Mononuclear cell (primary cell): ENCODE data around the gene TNRC18. TPM values are rescaled to one million over a fixed set of nuclear protein-coding genes. Genes with fewer than 3 reads are reported as not detected.

ENCODE experiments used
- H3K27me3 ChIP-seq: 2 replicates; pipeline ENCODE4 v1.6.0; 2011; ENCODE audit warnings: low read length, control low read depth; ENCODE audit not compliant: insufficient read depth
- H3K4me1 ChIP-seq: 2 replicates; pipeline ENCODE4 v1.5.1; 2011; ENCODE audit warnings: mild to moderate bottlenecking, low read length, control low read depth; ENCODE audit not compliant: insufficient read depth
- H3K4me3 ChIP-seq: 2 replicates; pipeline ENCODE4 v1.5.1; 2011; ENCODE audit warnings: mild to moderate bottlenecking, low read length, moderate library complexity
- H3K9me3 ChIP-seq: 2 replicates; pipeline ENCODE4 v1.5.1; 2011; ENCODE audit warnings: low read depth, mild to moderate bottlenecking, control low read depth, low read length
- total RNA-seq: library from RNA; depleted of rRNA; stranded (reverse); fragments of >200 nt; gene quantifications from one replicate; pipeline ENCODE4 v1.2.3, GENCODE V29; 2012

Gene TNRC18
- total RNA-seq, 1 donor: 42.4 TPM

DNA sequence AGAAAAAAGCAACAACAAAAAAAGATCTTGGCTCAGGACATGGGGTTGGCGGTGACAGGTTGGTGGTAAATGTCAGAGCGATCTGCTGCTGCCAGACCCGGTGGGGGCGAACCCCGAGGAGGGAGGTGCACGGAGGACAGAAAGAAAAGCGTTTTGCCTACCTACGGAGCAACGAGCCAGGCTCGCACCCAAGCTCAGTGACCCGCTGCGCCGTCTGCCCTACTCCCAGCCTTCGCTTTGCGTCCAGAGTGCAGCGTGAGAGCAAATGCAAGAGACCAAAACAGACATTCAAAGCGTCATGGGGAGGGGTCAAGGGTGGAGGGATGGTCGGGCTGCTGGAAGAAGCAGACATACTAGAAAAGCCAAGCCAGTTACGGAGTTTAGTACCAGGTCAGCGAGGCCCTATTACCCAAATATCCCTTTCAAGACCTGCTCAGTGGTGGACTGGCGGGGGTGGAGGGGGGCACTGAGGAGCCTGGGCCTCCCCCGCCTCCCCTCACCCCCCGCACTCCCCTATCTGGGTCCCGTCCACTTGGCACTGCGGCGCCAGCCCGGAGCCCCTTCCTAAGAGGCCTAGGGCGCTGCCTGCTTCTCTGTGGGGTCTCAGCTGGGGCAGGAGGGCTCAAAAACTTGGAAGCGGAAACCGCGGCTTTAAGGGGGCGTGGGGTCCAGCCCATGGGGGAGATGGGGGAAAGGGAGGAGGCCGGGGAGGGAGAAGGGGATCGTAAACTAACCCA is 74.0 kb downstream of the TNRC18 start:
- Histone ChIP-seq H3K27me3 (no peaks in the 10 kb centered on the region), H3K9me3 (no peaks in the 10 kb centered on the region), H3K4me3 (no peak overlapping the region), H3K4me1 (no peaks in the 10 kb centered on the region)

DNA sequence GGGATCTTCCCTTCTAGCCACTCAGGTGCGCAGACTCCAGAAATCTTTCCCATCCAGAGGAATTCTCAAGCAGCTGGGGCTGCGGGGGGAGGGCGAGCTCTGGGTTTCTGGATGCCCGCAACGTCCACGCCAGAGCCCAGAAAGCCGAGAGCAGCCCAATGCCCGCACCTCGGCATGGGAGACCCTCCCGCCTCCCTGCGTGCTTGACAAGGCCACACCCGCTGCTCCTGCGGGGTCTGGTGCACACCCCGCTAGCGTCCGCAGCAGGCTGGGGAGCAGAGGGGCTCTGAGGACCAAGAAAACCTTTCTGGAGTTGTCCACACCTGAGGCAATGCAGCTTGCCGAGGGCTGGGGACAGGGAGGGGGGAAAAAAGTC is 74.6 kb downstream of the TNRC18 start:
- no peaks in the 10 kb centered on the region for H3K4me1 ChIP-seq
- no peak overlapping the region for H3K4me3 ChIP-seq
- no peaks in the 10 kb centered on the region for H3K27me3 ChIP-seq
- H3K9me3 ChIP-seq: no peaks in the 10 kb centered on the region

DNA sequence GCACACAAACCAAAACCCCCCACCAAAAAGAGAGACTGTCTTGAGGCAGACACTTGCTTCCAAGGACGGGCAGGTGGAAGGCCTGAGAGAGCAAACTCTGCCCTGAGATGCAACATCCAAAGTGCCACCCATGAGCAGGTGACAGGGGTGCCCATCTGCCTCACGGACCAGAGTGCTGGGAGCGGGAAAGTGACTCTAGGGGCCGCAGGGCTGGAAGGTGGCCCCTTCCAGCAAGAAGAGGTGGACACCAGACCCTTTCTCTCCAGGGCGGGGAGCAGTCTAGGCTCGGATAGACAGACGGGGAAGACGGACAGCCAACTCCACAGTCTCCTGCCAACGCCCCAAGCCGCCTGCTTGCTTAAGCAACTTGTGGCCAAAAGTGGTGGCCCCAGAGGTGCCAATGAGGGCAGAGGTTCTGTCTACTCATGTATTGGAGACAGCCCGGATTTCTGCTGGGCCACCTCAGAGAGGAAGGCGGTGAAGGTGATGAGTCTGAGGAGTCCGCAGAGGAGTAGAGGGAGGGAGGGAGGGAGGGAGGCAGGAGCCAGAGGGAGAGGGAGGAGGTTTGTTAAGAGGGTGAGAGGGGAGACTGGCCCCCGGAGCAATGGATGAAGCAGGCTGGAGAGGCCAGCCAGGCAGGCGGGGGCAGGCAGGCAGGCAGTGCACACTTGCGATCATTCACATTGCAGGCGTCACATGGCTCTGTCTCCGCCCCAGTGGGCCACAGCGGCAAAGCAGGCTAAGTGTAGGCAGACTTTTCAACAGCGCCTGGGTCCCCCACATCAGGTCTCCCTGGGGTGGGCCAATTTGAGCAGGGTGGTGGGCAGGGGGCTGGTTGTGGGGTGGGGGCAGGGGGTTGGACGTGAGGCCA is 75.3 kb downstream of the TNRC18 start:
- H3K27me3 ChIP-seq: no peaks in the 10 kb centered on the region
- no peaks in the 10 kb centered on the region for H3K4me1 ChIP-seq
- no peak overlapping the region for H3K4me3 ChIP-seq
- H3K9me3 ChIP-seq: no peaks in the 10 kb centered on the region

DNA sequence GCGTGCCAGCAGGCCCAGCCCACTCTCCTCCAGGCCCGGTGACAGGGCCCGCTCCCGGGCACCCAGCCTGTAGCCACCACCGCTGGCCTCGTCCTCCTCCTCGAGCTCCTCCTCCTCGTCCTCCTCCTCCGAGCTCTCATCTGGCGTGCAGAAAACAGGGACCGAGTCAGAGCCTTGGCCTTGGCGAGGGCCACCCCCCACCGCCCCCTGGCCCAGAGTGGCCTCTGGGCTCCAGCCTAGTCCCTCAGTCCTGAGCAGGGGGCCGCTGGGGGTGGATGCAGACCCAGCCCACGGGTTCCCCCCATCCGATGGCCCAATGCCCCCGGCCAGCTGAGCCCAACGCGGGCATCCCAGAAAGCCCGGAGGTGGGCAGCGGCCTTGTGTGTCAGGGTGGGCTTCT is 78.0 kb downstream of the TNRC18 start:
- Histone ChIP-seq H3K4me3 (no peak overlapping the region), H3K27me3 (no peaks in the 10 kb centered on the region), H3K4me1 (no peaks in the 10 kb centered on the region), H3K9me3 (no peaks in the 10 kb centered on the region)

DNA sequence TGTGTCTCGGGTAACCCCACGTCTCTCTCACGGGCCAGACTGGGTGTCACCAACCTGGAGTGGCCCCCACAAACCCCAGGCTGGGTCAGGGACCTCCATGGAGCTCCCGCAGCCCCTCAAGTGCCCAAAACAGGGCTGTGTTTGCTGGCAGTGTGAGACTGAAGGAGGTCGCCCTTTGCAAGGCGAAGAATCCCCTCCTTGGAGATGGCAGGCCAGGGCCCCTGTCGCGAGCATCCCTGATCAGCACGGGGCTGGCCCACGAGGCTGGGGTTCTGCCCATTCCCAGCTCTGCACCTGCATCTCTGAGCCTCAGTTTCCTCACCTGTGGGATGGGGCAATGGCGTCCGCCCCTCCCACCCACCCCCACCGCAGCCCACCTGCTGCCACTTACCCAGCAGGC is 78.5 kb downstream of the TNRC18 start:
- H3K9me3 ChIP-seq: no peaks in the 10 kb centered on the region
- no peaks in the 10 kb centered on the region for H3K27me3 ChIP-seq
- H3K4me1 ChIP-seq: no peaks in the 10 kb centered on the region
- H3K4me3 ChIP-seq: no peak overlapping the region

DNA sequence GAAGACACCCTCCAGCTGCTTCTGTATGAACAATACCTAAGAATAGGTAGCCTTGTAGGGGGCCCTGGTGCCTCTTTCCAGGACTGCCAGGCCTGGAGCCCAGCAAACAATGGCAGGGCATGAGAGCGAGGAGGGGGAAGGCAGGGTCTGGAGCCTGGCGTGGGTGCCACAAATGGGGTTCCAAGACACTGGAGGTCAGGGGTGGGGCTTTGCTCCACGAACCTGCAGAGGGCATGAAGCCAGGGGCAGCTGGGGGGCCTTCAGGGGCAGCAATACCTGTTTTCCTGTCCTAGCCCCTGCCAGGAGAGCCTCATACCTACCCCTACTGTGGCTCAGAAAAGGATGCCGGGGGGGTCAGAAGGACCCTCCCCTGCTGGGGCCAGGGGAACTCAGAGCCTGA is 79.3 kb downstream of the TNRC18 start:
- Histone ChIP-seq H3K9me3 (no peaks in the 10 kb centered on the region), H3K4me1 (no peaks in the 10 kb centered on the region), H3K27me3 (no peaks in the 10 kb centered on the region), H3K4me3 (no peak overlapping the region)

DNA sequence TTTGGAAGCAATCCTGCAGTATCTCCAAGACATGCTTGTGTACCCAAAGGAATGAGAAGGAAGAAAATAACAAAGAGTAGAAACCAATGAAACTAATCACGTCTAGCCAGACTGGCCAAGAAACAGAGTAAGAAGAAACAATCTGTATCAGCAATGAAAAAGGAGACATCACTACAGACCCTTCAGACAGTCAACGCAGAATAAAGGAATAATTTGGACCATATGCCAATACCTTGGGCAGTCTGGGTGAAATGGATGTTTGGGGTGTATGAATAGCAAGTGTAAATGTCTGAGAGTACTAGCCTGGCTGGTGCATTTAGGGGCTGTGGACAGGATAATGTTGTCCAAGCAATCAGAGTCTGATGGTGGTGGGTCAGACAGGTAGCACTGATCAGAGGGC is 79.8 kb downstream of the TNRC18 start:
- H3K4me3 ChIP-seq: no peak overlapping the region

DNA sequence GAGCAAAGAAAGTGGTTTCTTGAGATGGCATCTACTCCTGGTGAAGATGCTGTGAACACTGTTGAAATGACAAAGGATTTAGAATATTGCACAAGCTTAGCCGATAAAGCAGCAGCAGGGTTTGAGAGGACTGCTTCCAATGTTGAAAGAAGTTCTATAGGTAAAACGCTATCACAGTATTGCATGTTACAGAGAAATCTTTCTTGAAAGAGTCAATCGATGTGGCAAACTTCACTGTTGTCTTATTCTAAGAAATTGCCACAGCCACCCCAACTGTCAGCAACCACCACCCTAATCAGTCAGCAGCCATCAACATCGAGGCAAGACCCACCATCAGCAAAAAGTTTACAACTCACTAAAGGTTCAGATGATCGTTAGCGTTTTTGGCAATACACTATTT is 81.0 kb downstream of the TNRC18 start:
- no peak overlapping the region for H3K4me3 ChIP-seq
- H3K4me1 ChIP-seq: no peaks in the 10 kb centered on the region
- no peaks in the 10 kb centered on the region for H3K9me3 ChIP-seq
- no peaks in the 10 kb centered on the region for H3K27me3 ChIP-seq

More for the DNA sequence above, 79.8 kb downstream of the TNRC18 start:
- Histone ChIP-seq H3K4me1 (no peaks in the 10 kb centered on the region), H3K9me3 (no peaks in the 10 kb centered on the region), H3K27me3 (no peaks in the 10 kb centered on the region)

DNA sequence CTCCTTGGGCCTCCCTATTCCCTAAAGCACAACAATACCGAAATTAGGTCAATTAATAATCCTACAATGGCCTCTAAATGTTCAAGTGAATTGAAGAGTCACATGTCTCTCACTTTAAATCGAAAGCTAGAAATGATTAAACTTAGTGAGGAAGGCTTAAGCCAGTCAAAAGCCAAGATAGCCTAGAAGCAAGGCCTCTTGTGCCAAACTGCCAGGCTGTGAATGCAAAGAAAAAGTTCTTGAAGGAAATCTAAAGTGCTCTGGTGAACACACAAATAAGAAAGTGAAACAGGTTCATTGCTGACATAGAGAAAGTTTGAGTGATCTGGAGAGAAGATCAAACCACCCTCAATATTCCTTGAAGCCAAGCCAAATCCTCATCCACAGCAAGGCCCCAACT is 83.7 kb downstream of the TNRC18 start:
- Histone ChIP-seq H3K9me3 (no peaks in the 10 kb centered on the region), H3K27me3 (no peaks in the 10 kb centered on the region), H3K4me3 (no peak overlapping the region), H3K4me1 (no peaks in the 10 kb centered on the region)

DNA sequence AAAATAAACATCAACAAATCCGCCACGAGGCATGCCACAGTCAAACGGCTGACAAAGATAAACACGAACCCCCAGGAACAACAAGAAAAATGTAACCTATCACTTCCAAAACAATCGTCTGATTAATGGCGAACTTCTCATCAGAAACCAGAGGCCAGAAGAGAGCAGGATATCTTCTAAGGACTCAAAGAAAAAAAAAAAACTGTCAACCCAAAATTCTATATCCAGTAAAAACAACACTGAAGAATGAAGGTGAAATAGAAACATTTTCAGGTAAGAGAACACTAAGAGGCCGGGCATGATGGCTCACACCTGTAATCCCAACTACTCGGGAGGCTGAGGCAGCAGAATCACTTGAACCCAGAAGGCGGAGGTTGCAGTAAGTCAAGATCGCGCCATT is 86.6 kb downstream of the TNRC18 start:
- Histone ChIP-seq H3K4me3 (no peak overlapping the region), H3K9me3 (no peaks in the 10 kb centered on the region), H3K4me1 (peaks cover 5% of the 10 kb centered on the region), H3K27me3 (no peaks in the 10 kb centered on the region)

DNA sequence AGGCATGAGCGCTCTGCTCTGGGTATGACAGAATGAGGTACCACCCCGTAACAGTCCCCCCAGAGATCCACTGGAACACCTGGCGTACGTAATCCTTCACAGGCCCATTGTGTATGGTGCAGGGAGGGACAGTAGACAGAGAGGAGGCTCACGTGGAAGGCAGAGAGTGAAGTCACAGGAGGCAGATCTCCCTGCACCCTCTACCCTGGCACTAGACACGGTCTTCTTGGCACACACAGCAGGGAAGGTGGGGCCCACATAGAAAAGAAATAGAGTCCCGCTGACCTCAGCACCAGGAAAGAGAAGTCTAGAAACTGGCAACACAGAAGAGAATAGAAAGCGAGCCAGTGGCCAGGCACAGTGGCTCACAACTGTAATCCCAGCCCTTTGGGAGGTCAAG is 89.0 kb downstream of the TNRC18 start:
- no peaks in the 10 kb centered on the region for H3K27me3 ChIP-seq
- H3K9me3 ChIP-seq: no peaks in the 10 kb centered on the region
- peaks cover 24% of the 10 kb centered on the region for H3K4me1 ChIP-seq
- no peak overlapping the region for H3K4me3 ChIP-seq

DNA sequence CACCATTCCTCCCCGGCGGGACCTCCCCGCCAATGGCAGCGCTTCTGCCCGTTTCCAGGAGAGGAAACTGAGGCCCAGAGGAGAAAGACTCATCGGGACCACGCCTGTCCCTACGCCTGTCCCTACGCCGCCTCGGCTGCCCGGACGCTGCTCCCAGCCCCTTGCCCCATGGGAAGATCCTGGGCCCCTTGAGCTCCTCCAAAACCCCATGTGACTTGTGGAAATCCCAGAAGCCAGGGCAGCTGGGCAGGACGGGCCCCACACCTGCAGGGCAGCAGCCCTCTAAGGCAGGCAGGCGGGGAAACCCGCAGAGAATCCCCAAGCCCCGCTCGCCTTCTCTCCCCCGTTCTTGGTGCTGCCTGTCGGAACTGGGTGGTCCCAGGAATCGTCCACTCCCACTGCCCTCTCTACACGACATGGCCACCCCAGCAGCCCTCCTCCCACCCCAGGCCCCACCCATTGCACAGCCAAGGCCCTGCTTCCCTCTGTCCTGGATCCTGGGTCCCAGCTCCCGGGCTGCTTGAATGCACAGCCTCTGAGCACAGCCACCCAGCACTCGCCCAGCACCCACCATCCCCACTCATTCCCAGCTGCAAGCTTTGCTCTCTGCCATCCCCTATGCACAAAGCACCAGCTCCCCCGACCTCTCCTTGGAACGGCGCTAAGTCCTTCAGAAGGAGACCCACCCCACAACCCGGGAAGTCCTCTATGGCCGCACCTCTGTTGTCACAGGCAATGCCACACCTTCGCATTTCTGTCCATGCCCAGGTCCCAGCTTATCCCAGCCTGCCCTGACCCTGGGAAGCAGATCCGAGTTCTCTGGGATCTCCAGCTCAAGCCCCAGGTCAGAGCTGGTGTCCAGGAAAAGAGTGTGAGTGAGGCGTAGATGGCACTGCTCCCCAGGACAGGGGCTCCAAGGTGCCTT is 90.3 kb downstream of the TNRC18 start:
- Histone ChIP-seq H3K4me1 (peaks cover 24% of the 10 kb centered on the region), H3K4me3 (no peak overlapping the region), H3K27me3 (no peaks in the 10 kb centered on the region), H3K9me3 (no peaks in the 10 kb centered on the region)

DNA sequence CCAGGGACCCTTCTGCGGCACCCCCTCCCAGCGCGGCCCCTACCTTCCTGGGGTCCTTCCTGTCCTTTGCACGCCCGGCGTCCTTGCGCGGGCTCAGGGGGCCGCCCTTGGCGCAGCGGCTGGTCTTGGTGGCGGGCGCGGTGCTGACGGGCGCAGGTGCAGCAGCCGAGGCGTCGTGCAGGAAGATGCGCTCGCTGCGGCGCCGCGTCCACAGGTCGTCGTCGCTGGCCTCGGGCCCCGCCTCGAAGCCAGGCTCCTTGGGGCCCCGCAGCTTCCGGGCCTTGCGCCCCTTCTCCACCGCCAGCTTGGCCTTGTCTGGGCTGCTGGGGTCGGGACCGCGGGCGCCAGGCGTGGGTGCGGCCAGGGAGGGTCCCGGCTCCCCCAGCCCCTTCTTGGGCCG is 91.1 kb downstream of the TNRC18 start:
- H3K9me3 ChIP-seq: no peaks in the 10 kb centered on the region
- H3K4me3 ChIP-seq: no peak overlapping the region
- no peaks in the 10 kb centered on the region for H3K27me3 ChIP-seq
- H3K4me1 ChIP-seq: peaks cover 24% of the 10 kb centered on the region

DNA sequence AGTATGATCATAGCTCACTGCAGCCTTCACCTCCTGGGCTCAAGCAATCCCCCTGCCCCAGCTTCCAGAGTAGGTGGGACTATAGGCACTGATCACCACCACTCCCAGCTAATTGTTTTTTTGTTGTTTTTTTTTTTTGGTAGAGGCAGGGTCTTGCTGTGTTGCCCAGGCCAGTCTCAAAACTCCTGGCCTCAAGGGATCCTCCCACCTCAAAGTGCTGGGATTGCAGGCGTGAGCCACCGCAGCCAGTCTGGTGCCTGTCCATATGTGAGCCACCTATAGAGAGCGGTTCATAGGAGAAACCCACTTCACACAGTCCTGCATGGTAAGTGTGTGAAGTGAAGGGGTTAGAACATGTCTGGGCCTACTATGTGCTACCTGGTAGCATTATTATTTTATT is 93.3 kb downstream of the TNRC18 start:
- Histone ChIP-seq H3K9me3 (no peaks in the 10 kb centered on the region), H3K4me3 (no peak overlapping the region), H3K4me1 (peaks cover 24% of the 10 kb centered on the region), H3K27me3 (no peaks in the 10 kb centered on the region)

DNA sequence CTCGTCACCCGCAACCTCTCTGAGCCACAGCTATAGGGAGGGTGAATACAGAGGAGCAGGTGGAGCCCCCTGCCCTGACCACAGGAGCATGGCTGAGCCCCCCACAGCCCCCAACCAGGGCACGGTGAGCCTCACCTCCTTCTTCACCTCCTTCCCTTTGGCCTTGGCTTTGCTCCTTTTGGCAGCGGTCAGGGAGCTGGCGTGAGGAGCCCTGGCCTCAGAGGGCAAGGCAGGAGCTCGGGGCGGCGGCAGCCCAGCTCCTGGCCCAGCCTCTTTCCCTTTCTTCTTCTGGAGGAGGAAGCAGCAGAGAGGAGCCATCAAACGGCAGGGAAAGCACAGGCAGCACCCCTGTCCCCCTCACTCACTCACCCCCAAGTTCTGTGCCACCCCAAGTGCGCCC is 98.7 kb downstream of the TNRC18 start:
- Histone ChIP-seq H3K9me3 (no peaks in the 10 kb centered on the region), H3K4me3 (no peak overlapping the region), H3K27me3 (no peaks in the 10 kb centered on the region), H3K4me1 (peaks cover under 1% of the 10 kb centered on the region)
